ENCODE measurements around the gene SNX12. TPM values are rescaled to one million over a fixed set of nuclear protein-coding genes. Genes with fewer than 3 reads are reported as not detected.

SNX12 gene
- total RNA-seq, 1 experiment from 2014 or later, result 43.7 TPM

DNA sequence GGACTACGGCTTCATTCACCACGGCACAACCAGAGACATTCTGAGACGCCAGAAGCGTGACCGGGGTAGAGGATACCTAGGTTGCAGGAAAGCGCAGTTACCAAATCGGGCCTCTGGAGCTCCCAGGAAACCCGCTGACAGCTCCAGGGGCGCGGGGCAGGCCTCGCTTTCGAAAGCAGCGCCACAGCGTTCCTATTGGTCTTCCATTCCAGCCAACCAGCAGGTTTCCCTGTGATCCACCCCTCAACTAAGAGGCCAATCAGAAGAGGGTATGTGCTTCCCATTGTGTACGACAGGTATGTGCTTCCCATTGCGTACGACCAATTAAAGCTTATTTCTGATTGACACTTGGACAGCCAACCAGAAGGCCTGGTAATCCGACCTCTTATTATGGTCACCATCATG is 14.9 kb downstream of the SNX12 start:
- ChIA-PET RAD21 (ENCODE audit: low non-redundant PET in 1 of 2, low total read pairs in 2 of 2, uncharacterized antibody in 2 of 2, unreplicated experiment in 2 of 2) (no interaction called here), CTCF (no interaction called here), POLR2A (no interaction called here)
- H4K20me1 ChIP-seq (ENCODE audit: insufficient read depth), result no peaks in the 10 kb centered on the region; the same call in 1 of the 2 replicates
- H3K27me3 ChIP-seq (ENCODE audit: insufficient read depth, low read length), result no peaks in the 10 kb centered on the region
- H2AFZ ChIP-seq (ENCODE audit: low read depth, low read length, poor library complexity, severe bottlenecking), result no peak overlapping the region
- DNase-seq (ENCODE audit: low read depth, low spot score) (no peak), ATAC-seq (no peak)
- H3K4me2 ChIP-seq (ENCODE audit: low read length), result no peak overlapping the region
- intact Hi-C loops (cut with micrococcal nuclease), result no loop called here
- no peaks in the 10 kb centered on the region for H3K79me2 ChIP-seq (ENCODE audit: insufficient read depth, low read length)
- no peak overlapping the region for H3K4me3 ChIP-seq (replicated peaks in 1 of 2; ENCODE audit: low read depth in 1 of 2, low read length in 2 of 2)
- TF ChIP-seq, protein P1, sequence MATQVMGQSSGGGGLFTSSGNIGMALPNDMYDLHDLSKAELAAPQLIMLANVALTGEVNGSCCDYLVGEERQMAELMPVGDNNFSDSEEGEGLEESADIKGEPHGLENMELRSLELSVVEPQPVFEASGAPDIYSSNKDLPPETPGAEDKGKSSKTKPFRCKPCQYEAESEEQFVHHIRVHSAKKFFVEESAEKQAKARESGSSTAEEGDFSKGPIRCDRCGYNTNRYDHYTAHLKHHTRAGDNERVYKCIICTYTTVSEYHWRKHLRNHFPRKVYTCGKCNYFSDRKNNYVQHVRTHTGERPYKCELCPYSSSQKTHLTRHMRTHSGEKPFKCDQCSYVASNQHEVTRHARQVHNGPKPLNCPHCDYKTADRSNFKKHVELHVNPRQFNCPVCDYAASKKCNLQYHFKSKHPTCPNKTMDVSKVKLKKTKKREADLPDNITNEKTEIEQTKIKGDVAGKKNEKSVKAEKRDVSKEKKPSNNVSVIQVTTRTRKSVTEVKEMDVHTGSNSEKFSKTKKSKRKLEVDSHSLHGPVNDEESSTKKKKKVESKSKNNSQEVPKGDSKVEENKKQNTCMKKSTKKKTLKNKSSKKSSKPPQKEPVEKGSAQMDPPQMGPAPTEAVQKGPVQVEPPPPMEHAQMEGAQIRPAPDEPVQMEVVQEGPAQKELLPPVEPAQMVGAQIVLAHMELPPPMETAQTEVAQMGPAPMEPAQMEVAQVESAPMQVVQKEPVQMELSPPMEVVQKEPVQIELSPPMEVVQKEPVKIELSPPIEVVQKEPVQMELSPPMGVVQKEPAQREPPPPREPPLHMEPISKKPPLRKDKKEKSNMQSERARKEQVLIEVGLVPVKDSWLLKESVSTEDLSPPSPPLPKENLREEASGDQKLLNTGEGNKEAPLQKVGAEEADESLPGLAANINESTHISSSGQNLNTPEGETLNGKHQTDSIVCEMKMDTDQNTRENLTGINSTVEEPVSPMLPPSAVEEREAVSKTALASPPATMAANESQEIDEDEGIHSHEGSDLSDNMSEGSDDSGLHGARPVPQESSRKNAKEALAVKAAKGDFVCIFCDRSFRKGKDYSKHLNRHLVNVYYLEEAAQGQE (IDR thresholded peaks at IDR 0.05; ENCODE audit: low read depth), result no peak
- TF ChIP-seq, protein P2, sequence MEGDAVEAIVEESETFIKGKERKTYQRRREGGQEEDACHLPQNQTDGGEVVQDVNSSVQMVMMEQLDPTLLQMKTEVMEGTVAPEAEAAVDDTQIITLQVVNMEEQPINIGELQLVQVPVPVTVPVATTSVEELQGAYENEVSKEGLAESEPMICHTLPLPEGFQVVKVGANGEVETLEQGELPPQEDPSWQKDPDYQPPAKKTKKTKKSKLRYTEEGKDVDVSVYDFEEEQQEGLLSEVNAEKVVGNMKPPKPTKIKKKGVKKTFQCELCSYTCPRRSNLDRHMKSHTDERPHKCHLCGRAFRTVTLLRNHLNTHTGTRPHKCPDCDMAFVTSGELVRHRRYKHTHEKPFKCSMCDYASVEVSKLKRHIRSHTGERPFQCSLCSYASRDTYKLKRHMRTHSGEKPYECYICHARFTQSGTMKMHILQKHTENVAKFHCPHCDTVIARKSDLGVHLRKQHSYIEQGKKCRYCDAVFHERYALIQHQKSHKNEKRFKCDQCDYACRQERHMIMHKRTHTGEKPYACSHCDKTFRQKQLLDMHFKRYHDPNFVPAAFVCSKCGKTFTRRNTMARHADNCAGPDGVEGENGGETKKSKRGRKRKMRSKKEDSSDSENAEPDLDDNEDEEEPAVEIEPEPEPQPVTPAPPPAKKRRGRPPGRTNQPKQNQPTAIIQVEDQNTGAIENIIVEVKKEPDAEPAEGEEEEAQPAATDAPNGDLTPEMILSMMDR (IDR thresholded peaks at IDR 0.05 in 2 of 3, conservative IDR thresholded peaks at IDR 0.05 in 1 of 3; ENCODE audit: borderline replicate concordance in 1 of 3, insufficient read depth in 1 of 3, low read depth in 2 of 3, low read length in 2 of 3), result no peak
- no peak for TF ChIP-seq JUND (IDR thresholded peaks at IDR 0.05)
- TF ChIP-seq, protein P3, sequence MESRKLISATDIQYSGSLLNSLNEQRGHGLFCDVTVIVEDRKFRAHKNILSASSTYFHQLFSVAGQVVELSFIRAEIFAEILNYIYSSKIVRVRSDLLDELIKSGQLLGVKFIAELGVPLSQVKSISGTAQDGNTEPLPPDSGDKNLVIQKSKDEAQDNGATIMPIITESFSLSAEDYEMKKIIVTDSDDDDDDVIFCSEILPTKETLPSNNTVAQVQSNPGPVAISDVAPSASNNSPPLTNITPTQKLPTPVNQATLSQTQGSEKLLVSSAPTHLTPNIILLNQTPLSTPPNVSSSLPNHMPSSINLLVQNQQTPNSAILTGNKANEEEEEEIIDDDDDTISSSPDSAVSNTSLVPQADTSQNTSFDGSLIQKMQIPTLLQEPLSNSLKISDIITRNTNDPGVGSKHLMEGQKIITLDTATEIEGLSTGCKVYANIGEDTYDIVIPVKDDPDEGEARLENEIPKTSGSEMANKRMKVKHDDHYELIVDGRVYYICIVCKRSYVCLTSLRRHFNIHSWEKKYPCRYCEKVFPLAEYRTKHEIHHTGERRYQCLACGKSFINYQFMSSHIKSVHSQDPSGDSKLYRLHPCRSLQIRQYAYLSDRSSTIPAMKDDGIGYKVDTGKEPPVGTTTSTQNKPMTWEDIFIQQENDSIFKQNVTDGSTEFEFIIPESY (IDR thresholded peaks at IDR 0.05; ENCODE audit: extremely low read depth, insufficient replicate concordance, low read length), result no peak
- TF ChIP-seq ZNF274 (IDR thresholded peaks at IDR 0.05; ENCODE audit: low read depth, low read length), result no peak
- TF ChIP-seq SRF (IDR thresholded peaks at IDR 0.05; ENCODE audit: low read depth), result no peak
- TF ChIP-seq, protein P4, sequence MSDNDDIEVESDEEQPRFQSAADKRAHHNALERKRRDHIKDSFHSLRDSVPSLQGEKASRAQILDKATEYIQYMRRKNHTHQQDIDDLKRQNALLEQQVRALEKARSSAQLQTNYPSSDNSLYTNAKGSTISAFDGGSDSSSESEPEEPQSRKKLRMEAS (IDR thresholded peaks at IDR 0.05), result no peak
- TF ChIP-seq CEBPB (IDR thresholded peaks at IDR 0.05; ENCODE audit: low read depth), result no peak
- no peak overlapping the region for H3K27ac ChIP-seq (ENCODE audit: low read depth, low read length)
- BruUV-seq (replicated peaks), result no TSS peak
- H3K36me3 ChIP-seq (ENCODE audit: control insufficient read depth in 1 of 2, insufficient read depth in 2 of 2, low read length in 2 of 2), result no peaks in the 10 kb centered on the region; a peak in 1 of 4 replicates
- H3K9ac ChIP-seq (ENCODE audit: low read length), result no peak overlapping the region
- H3K4me1 ChIP-seq (ENCODE audit: control insufficient read depth in 1 of 2, insufficient read depth in 2 of 2, low read length in 2 of 2), result no peaks in the 10 kb centered on the region
- H3K9me2 ChIP-seq (ENCODE audit: insufficient read depth), result no peaks in the 10 kb centered on the region
- no peaks in the 10 kb centered on the region for H3K9me3 ChIP-seq (ENCODE audit: control insufficient read depth in 1 of 2, insufficient read depth in 1 of 2, low read depth in 1 of 2, low read length in 2 of 2)

Data from HCT116 (cell line).